GM23248 (cell line): Measurements from ENCODE around the gene OPN1LW. TPM values are rescaled to one million over a fixed set of nuclear protein-coding genes. Genes with fewer than 3 reads are reported as not detected.
"Not testable (repeated sequence)": the region's sequence is repeated elsewhere in the genome, so short reads cannot be mapped to it uniquely, and the experiment has no call there.

Source experiments
- DNase-seq: peaks from one replicate; pipeline ENCODE4 v3.0.0-alpha.2; 2015
- H2AFZ ChIP-seq: fragments of 200-600 bp; sonication (generic); 2 replicates; pipeline ENCODE4 v1.6.1; 2016; ENCODE audit warnings: antibody characterized with exemption
- H3F3A ChIP-seq: fragments of 200-600 bp; sonication (generic); 2 replicates; pipeline ENCODE4 v1.6.1; 2016; ENCODE audit warnings: mild to moderate bottlenecking, antibody characterized with exemption, mixed run types; ENCODE audit not compliant: insufficient read depth
- H3K27ac ChIP-seq: fragments of 200-600 bp; sonication (generic); 2 replicates; pipeline ENCODE4 v1.5.1; 2016; ENCODE audit warnings: mild to moderate bottlenecking
- H3K27me3 ChIP-seq: fragments of 200-600 bp; sonication (generic); replicated peaks from 2 replicates; pipeline ENCODE4 v1.6.1; 2016; ENCODE audit warnings: mild to moderate bottlenecking; ENCODE audit not compliant: insufficient read depth
- H3K36me3 ChIP-seq: fragments of 200-600 bp; sonication (generic); 2 replicates; pipeline ENCODE4 v1.6.1; 2016; ENCODE audit warnings: low read depth, mild to moderate bottlenecking
- H3K4me1 ChIP-seq: fragments of 200-600 bp; sonication (generic); 2 replicates; pipeline ENCODE4 v1.6.1; 2016; ENCODE audit warnings: mild to moderate bottlenecking; ENCODE audit not compliant: insufficient read depth
- H3K4me2 ChIP-seq: fragments of 200-600 bp; sonication (generic); one replicate; pipeline ENCODE4 v1.6.1; 2016; ENCODE audit warnings: mild to moderate bottlenecking; ENCODE audit not compliant: unreplicated experiment
- H3K4me3 ChIP-seq: fragments of 200-600 bp; sonication (generic); 2 replicates; pipeline ENCODE4 v1.5.1; 2016; ENCODE audit warnings: mild to moderate bottlenecking
- H3K79me2 ChIP-seq: fragments of 200-600 bp; sonication (generic); 2 replicates; pipeline ENCODE4 v1.6.1; 2016; ENCODE audit warnings: mild to moderate bottlenecking; ENCODE audit not compliant: insufficient read depth
- H3K9ac ChIP-seq: fragments of 200-600 bp; sonication (generic); 2 replicates; pipeline ENCODE4 v1.6.1; 2016; ENCODE audit warnings: mild to moderate bottlenecking
- H3K9me2 ChIP-seq: fragments of 200-600 bp; sonication (generic); 2 replicates; pipeline ENCODE4 v1.6.1; 2016; ENCODE audit warnings: mixed run types, mild to moderate bottlenecking, moderate library complexity; ENCODE audit not compliant: insufficient read depth
- H3K9me3 ChIP-seq: fragments of 200-600 bp; sonication (generic); one replicate; pipeline ENCODE4 v1.6.1; 2017; ENCODE audit warnings: low read depth
- H4K20me1 ChIP-seq: fragments of 200-600 bp; sonication (generic); 2 replicates; pipeline ENCODE4 v1.6.0; 2016; ENCODE audit not compliant: insufficient read depth
- EZH2 ChIP-seq: fragments of 200-600 bp; sonication (generic); IDR thresholded peaks from 2 replicates; pipeline ENCODE4 v1.6.1; 2018; ENCODE audit warnings: antibody characterized with exemption, mild to moderate bottlenecking; ENCODE audit not compliant: insufficient read depth, poor library complexity, severe bottlenecking
- EZH2phosphoT487 ChIP-seq: fragments of 200-600 bp; sonication (generic); IDR thresholded peaks from 2 replicates; pipeline ENCODE4 v1.6.1; 2018; ENCODE audit warnings: antibody characterized with exemption, moderate library complexity, mild to moderate bottlenecking, low read depth; ENCODE audit not compliant: insufficient read depth
- WGBS, 2 experiments: methylation state at CpG; one replicate each; pipeline ENCODE4 v1.1.6; 2015 to 2017; ENCODE audit warnings: low lambda C conversion rate in 2 of 2, low coverage in 1 of 2; ENCODE audit errors: missing lambda C conversion rate in 2 of 2; 5-methylcytosine and 5-hydroxymethylcytosine counted together
- in situ Hi-C: fragments of 300-500 bp; cut with MboI; formaldehyde crosslinking; loops from 2 replicates; pipeline ENCODE4 v1.15.0; 2020
- polyA plus RNA-seq: library from polyadenylated mRNA; unstranded; fragments of >200 nt; fragmentation: Nextera tagmentation; extraction: Ambion mirVana; gene quantifications from 2 replicates; pipeline ENCODE4 v1.2.1, GENCODE V29; 2016
- total RNA-seq: library from RNA; depleted of rRNA; stranded (reverse); fragments of >200 nt; shearing (Covaris generic); gene quantifications from 2 replicates; pipeline ENCODE4 v1.2.3, GENCODE V29; 2014

The OPN1LW gene
- total and polyA plus RNA-seq, 2 experiments from 2014 or later = not detected

DNA sequence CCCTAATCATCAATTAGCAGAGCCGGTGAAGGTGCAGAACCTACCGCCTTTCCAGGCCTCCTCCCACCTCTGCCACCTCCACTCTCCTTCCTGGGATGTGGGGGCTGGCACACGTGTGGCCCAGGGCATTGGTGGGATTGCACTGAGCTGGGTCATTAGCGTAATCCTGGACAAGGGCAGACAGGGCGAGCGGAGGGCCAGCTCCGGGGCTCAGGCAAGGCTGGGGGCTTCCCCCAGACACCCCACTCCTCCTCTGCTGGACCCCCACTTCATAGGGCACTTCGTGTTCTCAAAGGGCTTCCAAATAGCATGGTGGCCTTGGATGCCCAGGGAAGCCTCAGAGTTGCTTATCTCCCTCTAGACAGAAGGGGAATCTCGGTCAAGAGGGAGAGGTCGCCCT lies 3.3 kb upstream of the OPN1LW start:
- 62 to 81% methylated on average over 5 to 10 of the region's 10 CpGs for WGBS, 2 experiments
- Histone ChIP-seq H3K9ac (no peak overlapping the region), H3K4me3 (no peak overlapping the region), H3K9me3 (no peaks in the 10 kb centered on the region), H3K4me2 (no peak overlapping the region), H4K20me1 (no peaks in the 10 kb centered on the region), H3K36me3 (no peaks in the 10 kb centered on the region), H3K27me3 (no peaks in the 10 kb centered on the region), H3F3A (no peaks in the 10 kb centered on the region), H3K79me2 (no peaks in the 10 kb centered on the region), H2AFZ (no peak overlapping the region), H3K27ac (no peak overlapping the region), H3K9me2 (no peaks in the 10 kb centered on the region), H3K4me1 (no peaks in the 10 kb centered on the region)
- DNase-seq = no peak
- no peak for TF ChIP-seq EZH2
- no peak for TF ChIP-seq EZH2phosphoT487
- in situ Hi-C loops = no loop called here

DNA sequence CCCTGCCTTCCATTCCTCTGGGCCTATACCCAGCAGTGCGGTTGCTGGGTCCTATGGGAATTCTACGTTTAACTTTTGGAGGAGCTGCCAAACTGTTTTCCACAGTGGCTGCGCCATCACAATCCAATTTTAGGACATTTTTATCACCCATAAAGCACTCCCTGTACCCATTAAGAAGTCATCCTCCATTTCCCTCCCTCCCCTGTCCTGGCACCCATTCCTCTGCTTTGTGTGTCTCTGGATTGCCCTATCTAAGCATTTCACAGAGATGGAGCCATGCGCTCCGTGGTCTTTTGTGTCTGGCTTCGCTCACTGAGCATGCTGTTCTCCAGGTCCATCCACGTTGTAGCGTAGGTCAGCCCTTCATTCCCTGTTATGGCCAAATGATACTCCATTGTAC lies 1.7 kb upstream of the OPN1LW start:
- H3K9me2 ChIP-seq = no peaks in the 10 kb centered on the region
- WGBS, 2 experiments = 86 to 93% methylated on average over 7 to 8 of the region's 8 CpGs
- TF ChIP-seq EZH2phosphoT487 = no peak
- H3K27me3 ChIP-seq = no peaks in the 10 kb centered on the region
- H3K79me2 ChIP-seq = no peaks in the 10 kb centered on the region
- no peaks in the 10 kb centered on the region for H3K36me3 ChIP-seq
- H3F3A ChIP-seq = no peaks in the 10 kb centered on the region
- H4K20me1 ChIP-seq = no peaks in the 10 kb centered on the region
- no peaks in the 10 kb centered on the region for H3K9me3 ChIP-seq
- H3K4me1 ChIP-seq = no peaks in the 10 kb centered on the region
- no peak overlapping the region for H3K9ac ChIP-seq
- H3K4me3 ChIP-seq = no peak overlapping the region
- no peak for DNase-seq
- H2AFZ ChIP-seq = no peak overlapping the region
- no peak overlapping the region for H3K4me2 ChIP-seq
- in situ Hi-C loops = no loop called here
- no peak overlapping the region for H3K27ac ChIP-seq

DNA sequence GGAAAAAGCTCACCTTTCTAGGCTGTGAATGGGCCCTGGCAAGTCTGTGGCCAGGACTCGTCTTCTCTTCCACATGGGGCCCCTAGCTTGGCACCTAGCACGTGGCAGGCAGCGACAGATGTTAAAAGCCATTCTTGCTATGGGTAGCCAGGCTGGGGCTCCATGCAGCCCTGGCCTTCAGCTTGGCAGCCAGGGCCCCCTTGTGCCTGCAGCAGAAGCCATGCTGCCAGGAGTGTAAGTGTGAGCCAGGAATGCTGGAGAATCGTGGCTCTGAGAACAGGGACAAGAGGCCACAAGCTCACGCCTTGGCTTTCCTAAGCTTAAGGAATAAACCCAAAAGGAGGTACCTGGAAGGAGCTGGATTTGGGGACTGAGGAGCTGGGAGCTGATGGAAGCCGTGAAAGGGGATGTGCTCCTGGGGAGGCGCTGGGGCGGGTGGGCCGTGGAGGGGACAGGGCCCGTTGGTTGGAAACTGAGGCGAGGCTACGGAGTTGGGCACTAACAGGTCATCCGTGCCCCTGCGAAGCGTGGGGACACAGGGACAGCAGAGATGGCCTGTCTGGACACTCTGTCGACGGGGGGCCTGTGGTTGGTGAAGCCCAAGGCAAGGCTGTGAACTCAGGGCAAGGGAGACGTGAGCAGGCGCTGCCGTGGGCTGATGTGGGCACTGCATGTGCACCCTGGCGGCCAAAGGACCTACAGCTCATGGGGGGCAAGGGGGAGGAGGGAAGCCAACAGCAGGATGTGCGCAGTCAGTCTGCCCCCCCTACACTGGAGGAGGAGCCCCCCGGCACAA lies 895 bp upstream of the OPN1LW start:
- Histone ChIP-seq H3K36me3 (no peaks in the 10 kb centered on the region), H3F3A (no peaks in the 10 kb centered on the region), H3K4me3 (no peak overlapping the region), H3K4me2 (no peak overlapping the region), H3K27ac (no peak overlapping the region), H3K9me2 (no peaks in the 10 kb centered on the region), H3K4me1 (no peaks in the 10 kb centered on the region), H3K9ac (no peak overlapping the region), H3K9me3 (no peaks in the 10 kb centered on the region), H2AFZ (no peak overlapping the region), H3K27me3 (no peaks in the 10 kb centered on the region), H4K20me1 (no peaks in the 10 kb centered on the region), H3K79me2 (no peaks in the 10 kb centered on the region)
- DNase-seq = no peak
- 62% methylated on average over 5 to 17 of the region's 23 CpGs for WGBS, 2 experiments
- TF ChIP-seq EZH2phosphoT487 (no peak), EZH2 (no peak)
- in situ Hi-C loops = no loop called here

DNA sequence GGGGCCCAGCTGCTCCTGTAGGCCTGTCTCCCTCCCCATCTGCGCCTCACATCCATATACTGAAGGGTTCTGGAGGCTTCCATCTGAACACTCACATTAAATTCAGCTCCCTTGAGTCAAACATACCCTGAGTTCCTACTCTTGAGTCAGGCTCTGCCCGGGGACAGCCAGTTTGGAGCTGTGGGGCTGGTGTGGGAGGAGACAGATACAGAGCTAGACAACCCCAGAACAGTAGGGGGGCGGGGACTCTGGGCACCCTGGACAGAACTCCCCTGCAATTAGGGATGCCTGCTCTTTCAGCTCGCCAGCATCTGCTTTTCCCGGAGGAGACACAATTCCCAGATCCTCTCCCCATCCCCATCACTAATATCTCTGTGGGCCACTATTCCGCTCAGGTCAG lies 7.0 kb downstream of the OPN1LW start:
- in situ Hi-C loops = not testable (repeated sequence)
- 88 to 100% methylated on average over 1 of the region's 6 CpGs for WGBS, 2 experiments

DNA sequence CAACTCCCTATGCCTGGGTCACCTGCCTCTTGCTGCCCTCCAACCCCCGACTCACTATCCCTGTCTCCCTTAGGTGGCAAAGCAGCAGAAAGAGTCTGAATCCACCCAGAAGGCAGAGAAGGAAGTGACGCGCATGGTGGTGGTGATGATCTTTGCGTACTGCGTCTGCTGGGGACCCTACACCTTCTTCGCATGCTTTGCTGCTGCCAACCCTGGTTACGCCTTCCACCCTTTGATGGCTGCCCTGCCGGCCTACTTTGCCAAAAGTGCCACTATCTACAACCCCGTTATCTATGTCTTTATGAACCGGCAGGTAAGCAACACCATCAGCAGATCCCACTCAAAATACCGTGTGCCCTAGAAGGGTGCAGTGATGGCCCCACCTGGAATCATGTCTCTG lies 12.2 kb downstream of the OPN1LW start:
- H3K79me2 ChIP-seq, H3K4me3 ChIP-seq, H3K4me2 ChIP-seq, H3K36me3 ChIP-seq, DNase-seq, H3K27ac ChIP-seq, H3F3A ChIP-seq, in situ Hi-C loops, H3K9ac ChIP-seq, H3K9me2 ChIP-seq, H2AFZ ChIP-seq, H3K4me1 ChIP-seq, H4K20me1 ChIP-seq, H3K9me3 ChIP-seq, H3K27me3 ChIP-seq: not testable (repeated sequence)
- WGBS, 2 experiments = 95 to 97% methylated on average over 6 to 10 of the region's 11 CpGs

More for the DNA sequence above, 7.0 kb downstream of the OPN1LW start:
- H3K27ac ChIP-seq, DNase-seq, H3K4me2 ChIP-seq, H3F3A ChIP-seq, H3K9ac ChIP-seq, H4K20me1 ChIP-seq, H3K4me1 ChIP-seq, H3K79me2 ChIP-seq, H3K9me2 ChIP-seq, H3K9me3 ChIP-seq, H3K4me3 ChIP-seq, H3K27me3 ChIP-seq, H2AFZ ChIP-seq, H3K36me3 ChIP-seq: not testable (repeated sequence)

DNA sequence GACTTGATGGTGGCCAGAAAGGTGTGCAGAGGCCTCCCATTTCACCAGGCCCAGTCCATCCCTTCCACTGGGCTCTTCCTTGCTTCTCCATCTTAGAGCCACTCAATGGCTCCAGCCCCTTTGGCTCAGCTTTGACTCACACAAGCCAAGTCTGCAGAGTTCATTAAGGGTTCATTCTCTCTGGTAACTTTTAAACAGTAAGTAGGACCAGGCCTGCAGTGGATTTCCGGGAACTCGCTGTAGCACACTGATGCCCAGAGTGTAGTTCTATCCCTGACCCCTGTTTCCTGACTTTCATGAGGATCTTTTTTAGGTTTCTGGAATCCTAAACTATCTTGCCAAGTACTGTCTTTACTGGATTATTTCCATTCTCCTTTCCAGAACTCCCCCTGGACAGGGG lies 13.2 kb downstream of the OPN1LW start:
- no CpG with 5 or more reads among the region's 2 CpGs for WGBS, 2 experiments
- H3K27me3 ChIP-seq, H4K20me1 ChIP-seq, H3K9me2 ChIP-seq, H3K4me1 ChIP-seq, H3K9ac ChIP-seq, H3K27ac ChIP-seq, H3F3A ChIP-seq, H3K79me2 ChIP-seq, H3K4me2 ChIP-seq, H3K9me3 ChIP-seq, in situ Hi-C loops, H2AFZ ChIP-seq, DNase-seq, H3K36me3 ChIP-seq, H3K4me3 ChIP-seq: not testable (repeated sequence)

DNA sequence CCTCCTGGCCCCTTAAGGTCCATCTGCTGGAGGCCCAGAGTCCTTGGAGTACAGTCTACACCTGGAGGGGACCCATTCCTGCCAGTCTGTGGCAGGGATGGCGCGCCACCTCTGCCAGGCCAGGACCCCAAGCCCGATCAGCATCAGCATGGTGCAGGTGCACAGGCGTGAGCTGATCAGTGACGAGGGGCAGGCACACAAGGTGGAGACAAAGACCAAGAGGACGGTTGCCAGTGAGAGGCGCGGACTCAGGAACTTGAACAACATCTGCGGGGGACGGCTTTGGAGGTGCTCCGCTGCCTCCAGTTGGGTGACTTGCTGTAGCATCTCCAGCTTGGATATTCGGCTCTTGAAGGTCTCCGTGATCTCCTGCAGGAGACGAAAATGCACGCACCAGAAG lies 15.3 kb downstream of the OPN1LW start:
- H3K9ac ChIP-seq, H3K4me1 ChIP-seq, H3K9me2 ChIP-seq, H4K20me1 ChIP-seq, H3K27me3 ChIP-seq, H3K4me2 ChIP-seq, in situ Hi-C loops, H3K27ac ChIP-seq, H2AFZ ChIP-seq, DNase-seq, H3F3A ChIP-seq, H3K4me3 ChIP-seq, H3K36me3 ChIP-seq, H3K9me3 ChIP-seq, H3K79me2 ChIP-seq: not testable (repeated sequence)
- no CpG with 5 or more reads among the region's 15 CpGs for WGBS, 2 experiments
